ENCODE results near the gene NFATC3. TPM values are rescaled to one million over a fixed set of nuclear protein-coding genes. Genes with fewer than 3 reads are reported as not detected.

The NFATC3 gene
- total and polyA plus RNA-seq, 2 of the 8 experiments (the other 6 are each of a cell fraction or from before 2014, with no cell fraction given), result 17.6 to 34.5 TPM

DNA sequence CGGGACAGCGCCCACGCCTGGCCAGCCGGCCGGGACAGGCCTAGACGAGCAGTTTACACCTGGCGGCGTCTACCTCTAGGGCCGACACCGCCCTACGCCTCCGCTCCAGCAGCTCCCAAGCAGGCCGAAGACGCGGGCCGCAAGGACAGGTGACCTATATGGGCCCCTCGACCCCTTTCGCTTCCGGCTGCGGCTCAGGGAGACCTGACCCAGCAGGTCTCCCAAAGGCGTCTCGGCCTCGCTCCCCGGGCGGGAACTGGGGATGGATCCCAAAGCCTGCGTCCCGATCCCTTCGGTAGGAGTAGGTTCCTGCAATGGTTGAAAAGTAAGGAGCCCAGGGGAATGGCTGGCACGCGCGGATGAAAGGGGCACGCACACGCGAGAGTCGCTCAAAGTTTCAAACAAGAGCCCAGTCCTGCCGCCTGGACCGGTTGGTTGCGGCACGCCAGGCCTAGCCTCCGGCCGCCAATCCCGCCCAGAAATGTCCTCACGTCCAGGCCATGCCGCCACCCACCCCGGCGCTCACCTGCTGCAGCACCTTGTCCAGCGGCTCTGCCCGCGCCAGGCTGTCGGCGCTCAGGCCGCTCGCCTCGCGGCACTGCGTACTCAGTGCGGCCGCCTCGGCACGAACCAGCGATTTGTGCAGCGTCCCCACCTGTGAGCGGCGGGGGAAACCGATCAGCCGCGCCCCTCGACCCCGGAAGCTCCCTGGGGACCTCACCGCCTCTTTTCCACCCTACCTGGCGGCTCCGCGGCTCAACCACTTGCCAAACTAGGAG is 150.1 kb downstream of the NFATC3 start (continued):
- TF ChIP-seq CBX8 (IDR thresholded peaks at IDR 0.05; ENCODE audit: borderline replicate concordance, low read depth, low read length), result no peak
- TF ChIP-seq TAF7 (optimal IDR thresholded peaks at IDR 0.05; ENCODE audit: borderline replicate concordance, low read depth, low read length), result peak; percentile 28
- no peak for TF ChIP-seq KDM1A (IDR thresholded peaks at IDR 0.05; ENCODE audit: borderline replicate concordance, low read length)
- no peak for TF ChIP-seq CHD1 (IDR thresholded peaks at IDR 0.05; ENCODE audit: low read depth, low read length)
- TF ChIP-seq SUZ12 (IDR thresholded peaks at IDR 0.05; ENCODE audit: low read length), result no peak
- peak; percentile 59; the same call in 1 of the 2 replicates for TF ChIP-seq E2F6 (IDR thresholded peaks at IDR 0.05)
- peak; percentile 28; the same call in 1 of the 2 replicates for TF ChIP-seq TBP (IDR thresholded peaks at IDR 0.05; ENCODE audit: low read depth, low read length)
- no peak for TF ChIP-seq CTBP2 (IDR thresholded peaks at IDR 0.05; ENCODE audit: borderline replicate concordance, insufficient read depth, insufficient read length, low read length)
- no peak; the same call in 1 of the 2 replicates for TF ChIP-seq USF2 (IDR thresholded peaks at IDR 0.05; ENCODE audit: low read length)
- TF ChIP-seq POLR2A (IDR thresholded peaks at IDR 0.05; ENCODE audit: control extremely low read depth in 1 of 2, low read depth in 2 of 2, low read length in 2 of 2), result no peak
- no peak for TF ChIP-seq TCF12 (IDR thresholded peaks at IDR 0.05; ENCODE audit: low read depth, low read length)
- TF ChIP-seq CHD2 (IDR thresholded peaks at IDR 0.05; ENCODE audit: low read length), result no peak
- TF ChIP-seq CEBPB (IDR thresholded peaks at IDR 0.05; ENCODE audit: low read depth, low read length), result no peak
- no peak for TF ChIP-seq JUN (IDR thresholded peaks at IDR 0.05; ENCODE audit: low read depth, low read length)
- TF ChIP-seq SP1 (IDR thresholded peaks at IDR 0.05; ENCODE audit: low read depth, low read length), result no peak
- peak; percentile 43; the same call in 1 of the 2 replicates for TF ChIP-seq MAX (IDR thresholded peaks at IDR 0.05)
- TF ChIP-seq HDAC2 (IDR thresholded peaks at IDR 0.05; ENCODE audit: borderline replicate concordance in 1 of 2, low read depth in 2 of 2, low read length in 2 of 2), result 0 out of 4 replicates have a peak, but pooled peaks of 1 of the 2 experiments have one; percentile 17
- no peak for TF ChIP-seq YY1 (IDR thresholded peaks at IDR 0.05; ENCODE audit: low read depth, low read length)

All from H1 (cell line).